Measurements from ENCODE around the gene COL18A1. TPM values are rescaled to one million over a fixed set of nuclear protein-coding genes. Genes with fewer than 3 reads are reported as not detected.

The COL18A1 gene
- total RNA-seq, 1 donor from 2014 or later, result 6.4 TPM

DNA sequence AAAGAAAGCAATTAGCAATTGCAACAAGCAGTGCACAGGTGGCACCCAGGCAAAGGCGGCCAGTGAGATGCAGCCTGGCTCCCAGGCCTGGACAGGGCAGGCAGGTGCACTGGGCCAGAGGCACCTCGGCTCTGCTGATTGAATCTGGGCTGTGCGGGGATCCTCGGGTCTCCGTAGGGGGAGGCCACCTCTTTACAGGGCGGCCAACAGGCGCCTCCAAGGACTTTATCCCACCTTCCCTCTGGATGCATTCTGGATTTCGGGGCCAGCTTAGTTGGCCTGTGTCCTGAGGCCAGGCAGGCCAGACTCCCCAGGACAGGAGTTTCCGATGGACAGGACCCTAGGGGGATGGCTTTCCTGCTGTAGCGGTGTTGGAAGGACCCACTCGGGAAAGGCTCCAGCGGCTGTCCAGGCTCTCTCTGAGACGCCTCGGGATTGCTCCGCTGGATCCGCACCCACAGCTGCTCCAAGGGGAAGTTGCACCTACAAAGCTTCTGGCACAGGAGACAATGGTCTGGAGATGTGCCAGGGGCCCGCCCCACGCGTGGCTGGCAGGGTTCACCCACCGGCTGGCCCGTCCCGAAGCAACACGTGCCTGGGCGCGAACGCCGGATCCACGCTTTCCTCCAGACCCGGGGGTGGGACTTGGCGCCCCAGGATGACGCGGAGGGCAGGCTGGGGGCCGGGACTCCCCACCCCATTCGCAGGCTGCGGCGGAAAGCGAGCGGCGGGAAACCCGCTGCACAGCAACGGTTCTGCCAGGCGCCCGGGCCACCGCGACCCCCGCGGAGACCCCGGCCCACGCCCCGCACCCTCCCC is 136.5 kb downstream of the COL18A1 start:
- intact Hi-C loops (cut with micrococcal nuclease), result loop anchor here (1.0 to 5.0 kb wide), 5 partner anchors 9 to 254 kb away; partner anchors contain the start of genes PCBP3 and POFUT2

DNA sequence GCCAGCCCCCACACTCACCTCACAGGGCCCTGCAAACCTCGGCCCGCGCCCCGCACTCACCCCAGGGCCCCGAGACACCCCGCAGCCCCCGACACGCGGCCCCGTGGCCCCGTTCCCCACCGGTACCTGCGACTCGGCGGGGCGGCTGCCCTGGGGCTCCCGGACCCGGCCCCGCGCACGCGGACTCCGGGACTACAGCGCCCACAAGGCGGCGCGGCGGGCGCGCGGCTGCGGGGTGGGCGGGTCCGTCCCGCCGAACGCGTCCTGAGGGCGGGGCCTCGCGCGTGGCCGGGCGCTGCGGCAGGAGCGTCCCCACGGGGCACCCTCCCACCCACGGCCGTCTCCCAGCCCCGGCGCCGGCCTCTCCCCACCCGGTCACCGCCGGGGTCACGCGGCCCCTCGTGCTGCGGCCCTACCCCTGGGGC is 137.3 kb downstream of the COL18A1 start, which contains the start of gene SLC19A1:
SLC19A1 (minus strand) TSS at position 199 of the 425 bp plus-strand sequence. CDS start 4,481 bp downstream, outside the sequence.
- intact Hi-C loops (cut with micrococcal nuclease), result loop anchor here (1.0 to 5.0 kb wide), 4 partner anchors 8 to 255 kb away; partner anchors contain the start of genes PCBP3 and POFUT2

DNA sequence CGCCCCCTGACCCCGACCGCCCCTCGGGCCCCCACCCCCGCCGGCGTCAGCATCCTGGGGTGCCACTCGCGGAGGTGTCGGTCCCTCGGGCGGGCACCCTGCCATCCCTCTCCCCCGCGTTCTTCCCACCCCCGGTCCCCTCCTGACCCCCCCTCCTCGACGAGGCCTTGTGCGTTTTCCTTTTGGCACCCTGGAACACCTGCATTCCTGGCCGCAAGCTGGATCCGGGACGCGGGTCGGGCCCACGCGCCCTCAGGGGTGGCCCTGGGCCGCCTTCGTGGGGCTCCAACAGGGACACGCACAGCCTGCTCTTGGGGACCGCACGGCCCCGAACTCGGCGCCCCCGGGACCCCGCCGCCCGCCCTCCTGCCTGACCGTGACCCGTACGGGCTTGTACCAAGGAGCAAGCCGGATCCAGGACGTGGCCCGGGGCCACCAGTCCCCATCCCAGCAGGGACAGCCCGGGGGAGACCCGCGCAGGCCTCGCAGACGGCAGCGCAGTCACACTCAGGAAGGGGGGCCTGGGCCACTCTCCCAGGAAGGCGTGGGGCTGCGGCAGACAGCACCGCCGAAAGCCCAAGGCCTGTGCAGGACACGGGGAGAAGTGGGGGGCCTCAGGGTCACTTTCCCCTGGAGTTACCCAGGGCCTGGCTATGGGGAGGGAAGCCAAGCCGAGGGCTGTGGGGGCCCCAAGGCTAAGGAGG is 137.9 kb downstream of the COL18A1 start:
- intact Hi-C loops (cut with micrococcal nuclease), result loop anchor here (1.0 to 5.0 kb wide), 4 partner anchors 7 to 256 kb away; partner anchors contain the start of genes PCBP3 and POFUT2

DNA sequence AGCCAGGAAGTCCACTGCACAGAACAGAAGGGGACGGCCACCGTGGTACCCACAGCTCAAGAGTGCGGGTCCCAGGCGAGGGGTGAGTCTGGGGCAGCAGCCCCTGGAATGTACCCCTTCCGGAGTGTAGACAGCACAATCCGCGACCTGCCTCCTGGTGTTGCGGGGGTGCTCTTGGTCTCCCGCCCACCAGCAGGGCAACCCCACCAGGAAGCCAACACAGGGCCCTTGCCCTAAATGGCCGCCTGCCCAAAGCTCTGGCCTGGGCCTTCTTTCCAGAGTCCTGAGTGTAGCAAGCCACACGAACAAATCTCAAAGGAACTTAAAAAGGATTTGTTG is 138.4 kb downstream of the COL18A1 start:
- intact Hi-C loops (cut with micrococcal nuclease), result loop anchor here (5.0 kb wide), 1 partner anchor 256 kb away; the partner anchor contains the start of gene POFUT2

DNA sequence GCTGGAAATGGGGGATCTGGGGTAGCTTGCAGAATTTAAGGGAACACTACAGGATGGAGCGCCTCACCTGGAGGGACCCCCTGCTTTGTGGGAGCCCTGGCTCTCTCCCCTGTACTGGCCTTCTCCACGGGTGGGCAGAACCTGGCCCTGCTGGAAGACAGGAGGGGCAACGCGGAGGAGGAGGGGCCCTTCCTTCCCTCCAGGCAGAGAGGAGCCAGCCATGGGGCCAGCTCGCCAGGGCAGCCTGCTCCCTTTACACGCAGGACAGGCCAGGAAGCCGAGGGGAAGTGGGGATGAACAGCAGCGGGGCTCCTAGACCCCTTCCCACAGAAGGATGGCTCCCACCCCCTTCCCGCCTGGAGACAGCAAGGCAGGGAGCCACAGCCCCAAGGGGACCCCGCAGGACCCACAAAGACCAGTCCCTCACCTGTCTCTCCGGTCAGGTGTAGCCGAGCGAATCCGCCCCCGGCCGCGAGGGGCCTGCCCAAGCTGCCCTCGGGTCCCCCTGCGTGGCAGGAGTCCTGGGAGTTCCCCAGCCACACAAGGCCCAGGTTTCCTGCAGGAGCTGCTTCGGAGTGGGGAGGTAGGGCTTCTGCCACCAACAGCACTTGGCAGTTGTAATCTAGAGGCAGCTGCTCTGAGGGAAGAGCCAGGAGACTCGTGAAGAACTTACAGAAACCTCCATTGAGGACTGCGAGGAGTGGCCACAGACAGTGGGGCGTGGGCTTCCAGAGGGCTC is 138.9 kb downstream of the COL18A1 start:
- intact Hi-C loops (cut with micrococcal nuclease), result loop anchor here (5.0 kb wide), 1 partner anchor 257 kb away; the partner anchor contains the start of gene POFUT2

DNA sequence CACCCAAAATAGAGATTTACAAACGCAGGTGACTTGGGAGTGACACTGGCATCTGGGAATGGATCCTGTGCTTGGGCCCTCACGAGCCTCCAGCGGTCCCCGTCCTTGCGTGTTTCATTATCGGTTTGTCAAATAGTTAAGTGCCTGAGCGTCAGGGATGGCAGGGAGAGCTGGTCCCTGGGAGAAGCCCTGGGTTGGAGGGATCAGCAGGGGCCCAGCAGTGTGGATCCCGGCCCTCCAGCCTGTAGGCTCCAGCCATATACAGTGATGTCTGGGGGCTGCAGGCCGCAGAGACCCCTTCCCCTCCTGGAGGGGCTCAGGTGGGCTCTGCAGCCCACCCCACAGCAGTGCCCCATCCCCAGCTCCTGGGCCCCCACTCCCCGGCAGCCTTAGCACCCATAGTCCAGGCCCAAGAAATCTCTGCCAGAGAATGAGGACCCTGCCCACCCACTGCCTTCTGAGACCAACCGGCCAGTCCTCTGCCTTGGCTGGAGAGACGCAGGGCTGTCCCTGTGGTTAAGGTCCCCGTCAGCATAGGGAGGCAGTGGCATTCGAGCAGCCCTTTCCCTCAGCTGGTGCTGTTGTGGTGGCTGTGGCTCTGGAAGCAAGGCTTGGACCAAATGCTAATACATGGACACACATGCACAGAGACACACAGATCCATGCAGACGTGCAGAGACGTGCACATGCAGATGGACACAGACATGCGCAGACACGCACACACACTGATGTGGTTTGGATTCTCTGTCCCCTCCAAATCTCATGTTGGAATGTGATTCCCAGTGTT is 139.7 kb downstream of the COL18A1 start:
- intact Hi-C loops (cut with micrococcal nuclease), result loop anchor here (5.0 kb wide), 1 partner anchor 257 kb away; the partner anchor contains the start of gene POFUT2

DNA sequence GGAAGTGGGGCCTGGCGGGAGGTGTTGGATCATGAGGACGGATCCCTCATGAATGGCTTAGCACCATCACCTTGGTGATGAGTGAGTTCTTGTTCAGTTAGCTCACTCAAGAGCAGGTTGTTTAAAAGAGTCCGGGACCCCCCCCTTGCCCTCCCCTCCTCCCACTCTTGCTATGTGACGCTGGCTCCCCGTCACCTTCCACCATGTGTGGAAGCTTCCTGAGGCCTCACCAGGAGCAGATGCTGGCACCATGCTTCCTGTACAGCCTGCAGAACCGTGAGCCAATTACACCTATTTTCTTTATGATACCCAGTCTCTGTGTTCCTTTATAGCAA is 140.2 kb downstream of the COL18A1 start:
- intact Hi-C loops (cut with micrococcal nuclease), result no loop called here

DNA sequence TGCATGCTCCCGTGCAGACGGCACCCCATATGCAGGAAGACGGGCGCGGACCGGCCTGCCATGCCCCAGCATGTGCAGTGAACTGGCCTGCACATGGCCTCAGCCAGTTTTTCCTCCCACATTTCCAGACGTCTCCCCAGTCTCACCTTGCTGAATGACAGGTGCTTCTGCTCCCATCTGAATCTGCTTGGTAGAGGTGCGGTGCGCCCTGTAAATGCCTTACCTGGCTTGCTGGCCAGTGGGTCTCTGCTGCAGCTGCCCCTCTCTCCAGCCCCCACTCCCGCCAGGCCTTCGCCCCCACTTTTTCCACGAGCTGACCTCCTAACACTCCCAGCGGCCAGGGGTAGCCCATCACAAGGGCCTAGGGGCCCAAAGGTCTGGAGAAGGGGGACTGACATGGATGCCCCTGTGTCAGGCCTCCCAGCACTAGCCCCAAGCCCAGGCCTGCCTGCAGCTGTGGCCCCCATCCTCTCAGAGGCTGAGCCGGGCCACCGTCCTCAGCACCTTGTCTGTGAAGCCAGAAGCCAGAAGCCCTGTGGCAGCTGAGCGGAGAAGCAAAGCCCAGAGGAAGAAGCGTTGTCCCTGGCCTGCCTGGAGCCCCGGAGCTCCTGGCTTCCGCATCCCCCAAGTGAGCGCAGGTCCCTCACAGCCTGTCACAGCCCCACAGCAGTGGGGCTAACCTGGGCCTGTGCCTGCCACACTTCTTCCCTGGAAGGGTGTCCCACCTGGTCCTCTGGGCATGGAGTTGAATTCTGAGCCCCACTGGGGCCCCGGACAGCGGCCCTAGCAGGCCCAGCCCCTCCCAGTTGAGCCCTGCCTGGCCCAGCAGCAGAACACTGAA is 140.9 kb downstream of the COL18A1 start:
- intact Hi-C loops (cut with micrococcal nuclease), result no loop called here

DNA sequence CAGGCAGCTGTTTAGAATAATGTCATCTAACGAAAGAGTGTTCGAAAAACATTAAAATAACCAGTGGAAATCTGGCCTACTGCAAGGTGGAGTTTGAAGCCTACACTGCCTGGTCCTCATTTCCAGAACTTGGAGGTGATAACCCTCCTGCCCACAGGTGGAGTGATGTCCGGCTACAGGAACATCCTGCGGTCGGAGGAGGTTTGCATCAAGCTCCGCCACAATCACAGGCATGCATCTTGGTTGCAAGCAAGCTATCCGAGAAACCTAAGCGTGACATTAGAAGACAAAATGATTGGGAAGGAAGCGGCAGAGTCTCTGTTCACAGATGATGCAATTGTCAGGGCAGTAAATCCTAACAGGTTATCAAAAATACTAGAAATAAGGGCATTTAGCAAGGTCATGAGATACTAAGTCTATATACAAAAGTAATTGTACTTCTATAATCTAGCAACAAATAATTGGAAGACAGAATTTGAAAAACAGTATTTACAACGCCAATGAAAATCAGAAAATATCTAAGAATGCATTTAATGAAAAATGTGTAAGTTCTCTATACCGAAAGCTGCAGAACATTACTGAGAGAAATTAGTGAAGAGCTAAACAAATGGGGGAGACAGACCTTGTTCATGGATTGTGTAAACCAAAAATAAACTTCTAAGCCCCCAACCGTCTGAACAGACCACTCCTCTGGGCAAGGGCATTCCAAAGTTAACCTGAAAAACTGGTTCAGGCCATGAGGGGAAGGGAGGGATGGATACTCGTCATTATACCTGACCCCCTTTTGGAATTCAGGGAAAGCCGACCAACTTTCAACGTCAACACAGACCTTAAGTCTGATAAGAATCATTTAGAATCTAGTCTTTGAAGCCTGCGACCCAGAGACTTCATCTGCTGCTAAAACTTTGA is 141.9 kb downstream of the COL18A1 start:
- intact Hi-C loops (cut with micrococcal nuclease), result no loop called here

DNA sequence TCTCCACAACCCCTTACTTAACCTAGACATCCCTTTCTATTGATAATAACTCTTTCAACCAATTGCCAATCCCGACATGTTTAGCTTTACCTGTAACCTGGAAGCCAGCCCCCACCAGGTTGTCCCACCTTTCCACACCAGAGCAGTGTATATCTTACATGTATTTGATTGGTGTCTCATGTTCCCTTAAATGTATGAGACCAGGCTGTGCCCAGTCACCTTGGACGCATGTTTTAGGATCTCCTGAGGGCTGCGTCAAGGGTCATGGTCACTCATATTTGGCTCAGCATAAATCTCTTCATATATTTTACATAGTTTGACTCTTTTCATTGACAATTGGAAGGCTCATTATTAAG is 142.6 kb downstream of the COL18A1 start:
- intact Hi-C loops (cut with micrococcal nuclease), result no loop called here

DNA sequence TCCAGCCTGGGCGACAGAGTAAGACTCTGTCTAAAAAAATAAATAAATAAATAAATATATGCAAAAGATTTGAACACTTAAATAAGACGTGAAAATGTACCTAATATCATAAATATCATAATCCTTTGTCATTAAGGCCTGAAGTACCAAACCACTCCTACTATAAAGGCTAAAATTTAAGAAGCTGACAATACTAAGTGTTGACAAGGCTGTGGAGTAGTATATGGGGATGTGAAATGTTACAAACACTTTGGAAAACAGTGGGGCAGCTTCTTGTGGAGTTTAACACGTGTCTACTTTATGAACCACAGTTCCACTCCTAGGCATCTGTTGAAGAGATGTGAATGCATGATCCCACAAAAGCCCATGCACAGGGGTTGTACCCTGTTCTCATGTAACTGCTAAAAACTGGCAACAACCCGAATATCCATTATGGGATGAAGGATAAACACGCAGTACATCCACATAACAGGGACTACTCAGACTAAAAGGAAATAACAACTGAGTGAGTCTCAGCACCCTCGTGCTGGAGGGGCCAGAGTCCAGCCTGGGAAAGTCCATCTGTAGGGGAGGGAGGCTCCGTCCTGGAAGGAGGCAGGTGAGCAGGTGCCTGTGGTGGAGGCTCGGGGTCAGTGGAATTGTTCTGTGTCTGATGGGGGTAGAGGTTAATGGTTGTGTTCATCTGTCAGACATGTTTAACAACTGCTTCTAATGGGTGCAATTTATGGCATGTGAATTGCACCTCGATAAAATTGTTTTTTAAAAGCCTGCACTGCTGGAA is 143.9 kb downstream of the COL18A1 start:
- intact Hi-C loops (cut with micrococcal nuclease), result no loop called here

DNA sequence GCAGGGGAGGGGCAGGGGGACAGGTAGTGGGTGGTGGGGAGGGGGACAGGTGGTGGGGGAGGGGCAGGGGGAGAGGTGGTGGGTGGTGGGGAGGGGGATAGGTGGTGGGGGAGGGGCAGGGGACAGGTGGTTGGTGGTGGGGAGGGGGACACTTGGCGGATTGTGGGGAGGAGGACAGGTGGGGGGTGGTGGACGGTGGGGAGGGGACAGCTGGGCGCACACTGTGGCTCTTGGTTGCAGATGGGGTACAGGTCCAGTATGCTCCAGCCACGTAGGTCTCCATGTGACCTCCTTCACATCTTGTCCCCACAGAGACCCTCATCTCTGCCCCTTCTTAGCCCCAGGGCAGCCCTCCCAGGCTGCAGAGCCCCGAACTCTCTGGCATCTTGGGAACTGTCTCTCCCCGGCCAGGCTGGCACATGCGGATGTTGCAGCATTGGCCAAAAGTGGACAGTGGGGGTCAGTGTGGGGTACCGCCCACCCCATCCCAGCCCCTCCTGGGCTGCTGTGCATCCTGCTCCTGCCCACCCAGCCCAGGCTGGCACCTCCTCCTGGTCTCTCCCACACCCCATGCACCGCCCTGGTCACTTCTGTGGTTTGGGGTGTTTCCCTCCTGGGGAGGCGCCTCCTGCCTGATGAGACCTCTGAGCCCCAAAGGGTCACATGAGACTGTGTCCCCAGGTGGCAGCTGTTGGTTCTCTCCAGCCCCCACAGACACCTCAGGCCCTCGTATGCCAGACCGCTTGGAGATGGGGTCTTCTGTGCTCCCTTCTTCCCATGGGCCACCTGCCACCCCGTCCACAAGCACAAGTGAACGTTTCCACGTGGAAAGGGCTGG is 144.9 kb downstream of the COL18A1 start:
- intact Hi-C loops (cut with micrococcal nuclease), result loop anchor here (1.0 kb wide), 1 partner anchor 8 kb away; the partner anchor contains the start of gene SLC19A1

DNA sequence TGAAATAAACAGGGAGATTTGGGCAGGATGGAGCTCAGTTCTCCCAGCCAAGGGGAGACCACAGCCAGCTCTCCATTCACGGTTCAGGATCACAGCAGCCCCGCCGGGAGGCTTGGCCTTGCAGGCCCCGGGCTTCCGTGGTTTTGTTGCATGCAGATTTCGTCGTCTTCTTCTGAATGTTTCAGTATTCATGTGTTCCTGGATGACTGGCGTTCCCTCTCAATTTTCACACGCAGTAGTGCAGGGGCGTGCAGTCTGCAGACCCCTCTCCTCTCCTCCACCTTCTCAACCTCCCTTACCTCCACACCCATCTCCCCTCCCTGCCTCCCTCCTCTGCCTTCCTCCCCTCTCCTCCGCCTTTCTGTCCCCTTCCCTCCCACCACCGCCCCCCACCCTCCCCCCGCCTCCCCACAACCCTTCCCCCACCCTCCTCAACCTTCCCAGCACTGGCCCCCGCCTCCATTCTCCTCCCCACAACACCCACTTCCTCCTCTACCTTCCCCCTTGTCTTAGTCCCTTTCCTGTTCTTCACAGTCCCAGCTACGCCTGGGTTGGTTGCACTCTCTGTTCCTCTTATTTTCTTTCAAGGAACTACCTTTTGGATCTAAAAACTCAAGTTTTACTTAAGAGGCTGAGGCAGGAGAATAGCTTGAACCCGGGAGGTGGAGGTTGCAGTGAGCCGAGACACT is 145.7 kb downstream of the COL18A1 start:
- intact Hi-C loops (cut with micrococcal nuclease), result loop anchor here (1.0 kb wide), 1 partner anchor 8 kb away; the partner anchor contains the start of gene SLC19A1

DNA sequence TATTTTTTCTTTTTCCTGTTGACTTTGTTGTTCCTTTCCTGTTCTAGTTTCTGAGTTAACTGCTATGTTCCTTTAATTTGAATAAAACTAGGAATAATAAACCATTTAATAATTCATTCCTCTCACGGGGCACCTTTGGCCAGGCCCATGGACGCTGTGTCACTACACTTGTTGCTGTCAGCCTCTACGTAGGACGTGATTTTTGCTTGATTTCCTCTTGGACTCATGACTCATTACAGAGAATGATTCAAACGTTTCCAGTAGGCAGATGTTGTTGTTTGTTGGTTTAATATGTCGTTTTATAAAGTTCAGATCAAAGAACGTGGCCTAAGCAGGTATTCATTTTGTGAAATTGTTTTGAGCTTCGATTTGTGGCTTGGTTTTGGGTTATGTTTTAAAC is 146.4 kb downstream of the COL18A1 start:
- intact Hi-C loops (cut with micrococcal nuclease), result no loop called here

DNA sequence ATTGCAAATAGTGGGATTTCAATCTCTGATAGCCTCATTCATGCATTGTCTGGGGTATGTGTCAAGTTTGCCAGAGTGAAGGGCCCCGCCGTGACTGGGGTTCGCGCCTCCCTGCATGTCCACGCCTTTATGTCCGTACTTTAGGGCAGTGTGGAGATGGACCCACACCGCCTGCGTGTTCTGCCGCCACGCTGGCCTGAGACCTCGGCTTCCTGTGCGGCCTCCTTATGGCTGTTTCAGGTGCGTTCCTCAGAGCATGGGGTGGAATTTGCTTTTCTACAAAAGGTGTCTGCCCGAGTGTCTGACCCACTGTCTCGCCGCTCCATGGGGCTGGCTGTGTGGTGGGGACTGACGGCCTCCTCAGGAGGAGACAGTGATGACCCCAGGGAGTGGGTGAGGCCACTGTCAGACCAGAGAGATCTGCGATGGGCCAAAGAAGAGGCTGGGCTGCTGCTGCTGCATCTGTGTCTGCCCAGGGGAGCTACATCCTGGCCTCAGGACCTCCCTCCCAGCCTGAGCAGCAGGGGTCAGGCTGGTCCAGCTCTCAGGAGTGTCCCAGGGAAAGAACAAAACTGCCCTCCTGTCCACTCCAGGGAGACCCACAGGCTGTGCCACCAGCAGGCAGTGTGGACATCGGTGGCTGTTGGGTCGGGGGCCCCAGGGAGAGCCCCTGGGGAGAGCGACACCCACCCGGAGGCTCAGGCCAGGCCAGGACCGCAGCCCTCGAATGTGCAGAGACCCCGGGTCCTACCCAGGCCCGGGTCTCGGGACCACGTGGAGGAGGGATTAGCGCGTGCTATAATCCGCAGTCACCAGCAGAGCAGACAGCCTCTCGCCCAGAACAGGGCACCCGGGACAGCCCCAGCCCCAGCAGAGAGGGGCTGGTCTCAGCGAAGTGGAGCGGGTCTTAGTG is 147.1 kb downstream of the COL18A1 start:
- intact Hi-C loops (cut with micrococcal nuclease), result no loop called here

All from T-helper 2 cell treated with Interferon-gamma antibody and Interleukin-4, amounts not matched to agents 100 ng/mL and 5 ng/mL, for 36 hours (primary cell).